ENCODE data around the gene FUT7. TPM values are rescaled to one million over a fixed set of nuclear protein-coding genes. Genes with fewer than 3 reads are reported as not detected.

FUT7 gene
- total and polyA plus RNA-seq, 9 of the 15 experiments (the other 6 are each of a cell fraction or from before 2014, with no cell fraction given): not detected

DNA sequence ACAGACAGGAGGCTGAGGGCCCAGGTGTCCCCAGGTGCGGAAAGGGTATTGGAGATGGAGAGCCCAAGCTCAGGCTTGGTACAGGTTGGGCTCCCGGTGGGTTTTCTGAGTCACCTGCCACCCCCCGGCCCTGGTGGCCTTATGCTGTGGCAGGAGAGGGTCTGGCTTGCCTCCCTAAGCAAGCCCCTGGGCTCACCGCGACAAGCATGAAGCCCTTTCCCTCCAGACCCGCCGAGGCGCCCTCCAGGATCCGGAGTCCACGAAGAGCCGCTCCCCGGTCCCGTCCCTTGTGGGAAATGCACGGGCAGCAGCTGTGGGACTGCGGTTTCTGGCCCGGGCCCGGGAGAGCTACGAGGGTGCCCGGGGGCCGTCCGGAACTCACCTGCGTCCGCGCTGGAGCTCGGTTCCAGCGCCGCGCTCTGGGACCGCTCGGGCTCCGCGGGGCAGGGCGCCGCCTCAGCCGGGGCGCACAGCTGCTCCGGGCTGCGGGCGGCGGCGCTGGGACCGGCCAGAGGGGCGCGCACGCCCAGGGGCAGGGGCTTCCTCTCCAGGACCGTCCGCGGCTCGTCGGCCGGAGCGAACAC is 37.7 kb upstream of the FUT7 start (continued):
- TF ChIP-seq KAT2B (IDR thresholded peaks at IDR 0.05; ENCODE audit: low read depth, low read length): no peak
- TF ChIP-seq EZH2 (IDR thresholded peaks at IDR 0.05; ENCODE audit: borderline replicate concordance, low read depth, low read length): no peak
- TF ChIP-seq PRMT5 (CRISPR knock-in tag; IDR thresholded peaks at IDR 0.05): no peak
- peak; percentile 81 for TF ChIP-seq PCBP1 (IDR thresholded peaks at IDR 0.05; ENCODE audit: low read depth, low read length, poor library complexity, severe bottlenecking)
- TF ChIP-seq SIN3A (IDR thresholded peaks at IDR 0.05; ENCODE audit: borderline replicate concordance in 2 of 2, control insufficient read depth in 1 of 2, low read depth in 2 of 2, low read length in 2 of 2): peak; percentile 16 to 60; a peak in 2 of 4 replicates
- peak; percentile 89 for TF ChIP-seq KDM2B (CRISPR knock-in tag; IDR thresholded peaks at IDR 0.05)
- TF ChIP-seq, protein P1, sequence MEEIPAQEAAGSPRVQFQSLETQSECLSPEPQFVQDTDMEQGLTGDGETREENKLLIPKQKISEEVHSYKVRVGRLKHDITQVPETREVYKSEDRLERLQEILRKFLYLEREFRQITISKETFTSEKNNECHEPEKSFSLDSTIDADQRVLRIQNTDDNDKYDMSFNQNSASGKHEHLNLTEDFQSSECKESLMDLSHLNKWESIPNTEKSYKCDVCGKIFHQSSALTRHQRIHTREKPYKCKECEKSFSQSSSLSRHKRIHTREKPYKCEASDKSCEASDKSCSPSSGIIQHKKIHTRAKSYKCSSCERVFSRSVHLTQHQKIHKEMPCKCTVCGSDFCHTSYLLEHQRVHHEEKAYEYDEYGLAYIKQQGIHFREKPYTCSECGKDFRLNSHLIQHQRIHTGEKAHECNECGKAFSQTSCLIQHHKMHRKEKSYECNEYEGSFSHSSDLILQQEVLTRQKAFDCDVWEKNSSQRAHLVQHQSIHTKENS (CRISPR knock-in tag; IDR thresholded peaks at IDR 0.05): no peak
- 0 out of 2 replicates have a peak, but pooled peaks have one; percentile 16 for TF ChIP-seq ZBTB1 (CRISPR knock-in tag; IDR thresholded peaks at IDR 0.05; ENCODE audit: borderline replicate concordance, low read depth)
- TF ChIP-seq PML (IDR thresholded peaks at IDR 0.05; ENCODE audit: low read length): no peak
- TF ChIP-seq SMARCE1 (IDR thresholded peaks at IDR 0.05): no peak
- TF ChIP-seq ZBTB7A (IDR thresholded peaks at IDR 0.05; ENCODE audit: borderline replicate concordance, control insufficient read depth, low read depth, low read length): peak; percentile 66; the same call in 1 of the 2 replicates
- no peak for TF ChIP-seq ZNF384 (IDR thresholded peaks at IDR 0.05; ENCODE audit: low read depth, low read length)
- TF ChIP-seq HNRNPH1 (optimal IDR thresholded peaks at IDR 0.05; ENCODE audit: low read depth, low read length): no peak
- TF ChIP-seq, protein P2, sequence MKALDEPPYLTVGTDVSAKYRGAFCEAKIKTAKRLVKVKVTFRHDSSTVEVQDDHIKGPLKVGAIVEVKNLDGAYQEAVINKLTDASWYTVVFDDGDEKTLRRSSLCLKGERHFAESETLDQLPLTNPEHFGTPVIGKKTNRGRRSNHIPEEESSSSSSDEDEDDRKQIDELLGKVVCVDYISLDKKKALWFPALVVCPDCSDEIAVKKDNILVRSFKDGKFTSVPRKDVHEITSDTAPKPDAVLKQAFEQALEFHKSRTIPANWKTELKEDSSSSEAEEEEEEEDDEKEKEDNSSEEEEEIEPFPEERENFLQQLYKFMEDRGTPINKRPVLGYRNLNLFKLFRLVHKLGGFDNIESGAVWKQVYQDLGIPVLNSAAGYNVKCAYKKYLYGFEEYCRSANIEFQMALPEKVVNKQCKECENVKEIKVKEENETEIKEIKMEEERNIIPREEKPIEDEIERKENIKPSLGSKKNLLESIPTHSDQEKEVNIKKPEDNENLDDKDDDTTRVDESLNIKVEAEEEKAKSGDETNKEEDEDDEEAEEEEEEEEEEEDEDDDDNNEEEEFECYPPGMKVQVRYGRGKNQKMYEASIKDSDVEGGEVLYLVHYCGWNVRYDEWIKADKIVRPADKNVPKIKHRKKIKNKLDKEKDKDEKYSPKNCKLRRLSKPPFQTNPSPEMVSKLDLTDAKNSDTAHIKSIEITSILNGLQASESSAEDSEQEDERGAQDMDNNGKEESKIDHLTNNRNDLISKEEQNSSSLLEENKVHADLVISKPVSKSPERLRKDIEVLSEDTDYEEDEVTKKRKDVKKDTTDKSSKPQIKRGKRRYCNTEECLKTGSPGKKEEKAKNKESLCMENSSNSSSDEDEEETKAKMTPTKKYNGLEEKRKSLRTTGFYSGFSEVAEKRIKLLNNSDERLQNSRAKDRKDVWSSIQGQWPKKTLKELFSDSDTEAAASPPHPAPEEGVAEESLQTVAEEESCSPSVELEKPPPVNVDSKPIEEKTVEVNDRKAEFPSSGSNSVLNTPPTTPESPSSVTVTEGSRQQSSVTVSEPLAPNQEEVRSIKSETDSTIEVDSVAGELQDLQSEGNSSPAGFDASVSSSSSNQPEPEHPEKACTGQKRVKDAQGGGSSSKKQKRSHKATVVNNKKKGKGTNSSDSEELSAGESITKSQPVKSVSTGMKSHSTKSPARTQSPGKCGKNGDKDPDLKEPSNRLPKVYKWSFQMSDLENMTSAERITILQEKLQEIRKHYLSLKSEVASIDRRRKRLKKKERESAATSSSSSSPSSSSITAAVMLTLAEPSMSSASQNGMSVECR (CRISPR knock-in tag; IDR thresholded peaks at IDR 0.05): 0 out of 2 replicates have a peak, but pooled peaks have one; percentile 39
- no peak for TF ChIP-seq ZNF644 (tag; IDR thresholded peaks at IDR 0.05; ENCODE audit: low read depth)
- TF ChIP-seq ZNF589 (CRISPR knock-in tag; IDR thresholded peaks at IDR 0.05; ENCODE audit: low read depth): no peak
- no peak for TF ChIP-seq POLR2AphosphoS5 (IDR thresholded peaks at IDR 0.05; ENCODE audit: control insufficient read depth, insufficient read depth, low read depth, low read length)
- TF ChIP-seq NRF1 (conservative IDR thresholded peaks at IDR 0.05 in 1 of 2, IDR thresholded peaks at IDR 0.05 in 1 of 2): no peak
